GM21576 (cell line): Measurements from ENCODE around the gene MSI2.

Source experiments
- ATAC-seq: cut with Tn5 transposase; IDR thresholded peaks from one replicate; pipeline ENCODE4 v1.9.1; 2021; ENCODE audit warnings: mild to moderate bottlenecking, moderate library complexity; ENCODE audit not compliant: unreplicated experiment

The MSI2 gene

DNA sequence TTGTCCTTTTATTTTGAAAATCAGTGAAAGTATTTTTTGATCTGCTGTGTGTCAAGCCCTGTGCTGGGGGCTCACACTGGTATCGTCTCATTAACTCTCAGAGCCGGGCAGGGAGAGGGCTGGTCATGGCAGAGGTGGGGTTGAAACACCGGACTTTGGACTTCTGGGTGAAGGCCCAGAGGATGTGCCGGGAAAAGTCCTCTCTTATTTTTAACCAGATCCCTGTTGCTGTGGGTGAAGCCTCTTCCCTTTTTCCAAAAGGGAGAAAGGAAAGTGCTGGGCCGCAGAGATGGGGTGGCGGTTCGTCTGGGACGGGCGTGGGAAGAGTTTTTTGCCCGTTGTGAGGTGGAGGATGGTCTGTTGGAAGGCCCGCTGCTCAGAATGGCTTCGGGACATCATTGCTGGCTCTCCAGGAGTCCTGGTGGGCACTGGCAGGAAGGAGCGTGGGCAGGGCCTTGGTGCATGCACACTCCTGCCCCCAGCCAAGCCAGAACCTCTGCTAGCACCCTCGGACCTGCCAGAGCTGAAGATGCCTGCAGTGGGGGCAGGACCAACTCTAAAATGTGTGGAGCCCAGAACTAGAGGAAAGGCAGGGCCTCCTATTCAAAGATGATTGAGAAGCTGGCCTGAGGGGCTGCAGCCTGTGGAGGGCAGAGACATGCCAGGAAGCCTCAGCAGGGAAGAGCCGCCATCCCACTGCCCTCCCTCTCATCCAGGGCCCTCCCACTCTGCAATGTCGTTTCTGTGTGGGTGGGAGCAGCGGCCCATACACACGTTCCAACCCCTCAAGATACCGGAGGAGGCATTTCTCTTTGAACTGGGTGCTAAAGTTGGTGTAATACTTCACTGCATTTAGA lies 275.6 kb downstream of the MSI2 start:
- no peak for ATAC-seq

DNA sequence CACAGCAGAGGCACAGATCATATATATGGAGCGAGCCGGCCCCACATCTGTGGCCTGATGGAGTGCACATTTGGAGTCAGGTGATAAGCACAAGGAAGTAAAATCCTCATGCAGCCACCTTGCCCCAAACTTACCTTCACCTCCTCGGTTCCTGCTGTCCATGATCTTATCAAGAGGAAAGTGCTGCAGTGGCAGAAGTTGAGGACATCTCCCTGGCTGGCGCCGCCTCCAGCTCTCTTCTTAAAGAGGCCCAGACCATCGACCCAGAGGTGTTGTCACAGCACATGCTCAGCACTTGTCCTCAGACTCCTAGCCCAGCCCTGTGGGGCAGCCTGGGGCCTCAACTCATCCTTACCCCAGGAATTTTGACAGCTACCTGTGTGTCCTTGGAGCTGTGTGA lies 276.2 kb downstream of the MSI2 start:
- ATAC-seq: no peak

DNA sequence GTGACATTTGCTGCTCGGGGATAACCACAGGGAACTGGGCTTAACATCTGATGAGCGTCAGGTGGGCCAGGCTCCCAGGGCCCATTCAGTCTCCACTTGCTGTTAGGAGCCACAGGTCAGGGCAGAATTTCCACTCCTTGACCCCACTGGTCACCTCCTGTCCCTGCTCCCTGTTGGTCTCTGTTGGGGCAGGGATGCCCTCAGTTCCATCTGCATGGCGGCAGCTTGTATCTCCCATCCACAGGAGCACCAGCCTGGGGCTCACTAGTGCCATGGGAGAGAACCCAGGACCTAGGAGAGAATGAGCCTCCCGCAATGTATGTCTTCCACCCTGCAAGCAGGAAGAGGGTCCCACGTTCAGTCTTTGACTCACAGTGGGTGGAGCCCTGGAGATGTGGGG lies 276.6 kb downstream of the MSI2 start:
- ATAC-seq: no peak

DNA sequence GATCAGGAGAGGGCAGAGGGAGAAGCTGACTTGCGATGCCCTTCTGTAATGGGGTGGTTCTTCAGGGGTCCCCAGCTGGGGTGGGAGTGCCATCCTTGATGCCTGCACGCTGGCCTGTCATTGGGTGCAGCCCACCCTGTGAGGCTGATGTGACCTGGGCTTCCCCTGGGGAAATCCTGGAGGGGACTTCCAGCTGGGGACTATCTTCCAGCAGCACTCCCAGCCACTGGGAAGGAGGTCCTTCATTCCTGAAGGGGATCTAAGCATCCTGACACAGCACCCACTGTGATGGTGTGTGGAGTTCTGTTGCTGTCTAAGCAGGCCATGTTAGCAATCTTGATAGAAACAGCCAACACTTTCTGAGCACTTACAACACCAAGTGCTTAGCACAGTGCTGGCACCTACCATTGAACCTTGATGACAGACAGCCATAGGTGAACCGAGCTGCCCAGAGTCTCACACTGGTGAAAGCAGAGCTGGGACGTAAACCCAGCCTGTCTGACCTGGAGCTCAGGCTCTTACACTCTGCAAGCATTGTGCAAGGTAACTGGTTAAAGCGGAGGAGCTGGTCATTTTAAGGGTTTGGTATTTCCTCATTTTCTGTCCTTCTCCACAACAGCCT lies 277.5 kb downstream of the MSI2 start:
- no peak for ATAC-seq

DNA sequence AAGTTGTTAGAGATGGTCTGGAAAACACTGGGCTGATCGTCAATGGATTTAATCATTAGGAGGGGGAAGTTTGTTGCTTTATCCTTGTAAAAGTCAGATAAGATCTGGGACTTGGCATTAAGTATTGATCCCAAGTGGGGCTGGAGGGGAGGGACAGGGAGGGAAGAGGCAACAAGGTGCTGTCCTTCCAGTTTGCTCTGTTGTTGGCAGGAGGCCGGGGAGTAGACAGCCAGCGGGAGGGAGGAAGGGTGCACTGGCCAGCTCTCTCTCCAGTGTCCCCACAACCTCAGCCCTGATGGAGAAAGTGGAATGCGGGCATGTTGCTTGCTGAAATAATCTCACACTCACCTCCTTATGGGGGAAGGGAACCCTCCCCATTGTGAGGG lies 278.5 kb downstream of the MSI2 start:
- ATAC-seq: no peak

DNA sequence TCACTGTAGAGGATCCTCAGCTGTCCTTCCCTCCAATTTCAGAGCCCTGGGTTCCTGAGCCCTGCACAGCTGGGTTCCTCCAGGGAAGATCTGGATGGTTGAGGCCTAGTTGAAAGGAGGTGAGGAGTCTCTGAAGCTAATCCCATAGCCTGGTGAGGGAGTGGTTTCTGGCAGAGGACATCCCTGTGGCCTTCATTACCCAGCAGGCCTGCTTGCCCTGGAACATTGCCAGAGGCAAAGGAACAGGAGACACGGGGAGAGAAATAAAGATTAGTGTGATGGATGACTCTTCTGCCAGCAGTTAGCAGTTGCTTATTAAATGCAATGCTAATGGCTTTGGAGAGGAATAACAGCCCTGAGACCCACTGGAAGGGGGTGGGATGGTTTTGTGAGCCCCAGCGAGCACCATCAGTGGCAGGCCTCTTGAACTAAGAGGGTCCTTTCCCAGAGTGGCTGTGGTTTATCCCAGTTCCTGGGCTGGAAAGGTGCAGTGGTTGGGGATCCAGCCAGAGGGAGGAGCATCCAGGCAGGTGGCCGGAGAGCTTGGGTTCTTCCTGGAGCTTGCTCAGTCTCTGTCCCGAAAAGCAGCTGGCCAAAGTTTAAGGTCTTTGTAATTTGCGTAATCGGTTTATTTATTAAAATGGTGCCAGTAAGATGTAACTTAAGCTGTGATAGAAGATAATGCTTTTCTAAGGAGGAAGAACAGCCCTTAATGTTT lies 279.1 kb downstream of the MSI2 start:
- ATAC-seq: no peak

DNA sequence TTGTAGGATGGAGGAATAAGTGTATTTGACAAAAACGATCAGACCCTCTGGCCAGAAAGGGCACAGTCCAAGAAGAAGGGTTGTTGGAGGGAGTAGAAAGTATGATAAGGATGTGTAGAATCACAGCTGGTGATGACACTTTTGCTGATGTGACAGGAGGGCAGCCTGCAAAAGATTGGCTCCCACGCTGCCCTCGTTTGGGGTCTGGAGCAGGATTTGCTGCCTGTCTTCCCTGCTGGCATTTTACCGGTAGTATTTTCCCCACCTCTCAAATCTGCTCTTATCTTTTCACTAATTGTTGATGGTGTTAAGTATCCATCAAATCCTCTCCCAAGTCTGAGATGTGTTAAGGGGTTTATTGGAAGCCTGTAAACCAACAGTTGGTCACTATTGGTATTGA lies 280.0 kb downstream of the MSI2 start:
- no peak for ATAC-seq

DNA sequence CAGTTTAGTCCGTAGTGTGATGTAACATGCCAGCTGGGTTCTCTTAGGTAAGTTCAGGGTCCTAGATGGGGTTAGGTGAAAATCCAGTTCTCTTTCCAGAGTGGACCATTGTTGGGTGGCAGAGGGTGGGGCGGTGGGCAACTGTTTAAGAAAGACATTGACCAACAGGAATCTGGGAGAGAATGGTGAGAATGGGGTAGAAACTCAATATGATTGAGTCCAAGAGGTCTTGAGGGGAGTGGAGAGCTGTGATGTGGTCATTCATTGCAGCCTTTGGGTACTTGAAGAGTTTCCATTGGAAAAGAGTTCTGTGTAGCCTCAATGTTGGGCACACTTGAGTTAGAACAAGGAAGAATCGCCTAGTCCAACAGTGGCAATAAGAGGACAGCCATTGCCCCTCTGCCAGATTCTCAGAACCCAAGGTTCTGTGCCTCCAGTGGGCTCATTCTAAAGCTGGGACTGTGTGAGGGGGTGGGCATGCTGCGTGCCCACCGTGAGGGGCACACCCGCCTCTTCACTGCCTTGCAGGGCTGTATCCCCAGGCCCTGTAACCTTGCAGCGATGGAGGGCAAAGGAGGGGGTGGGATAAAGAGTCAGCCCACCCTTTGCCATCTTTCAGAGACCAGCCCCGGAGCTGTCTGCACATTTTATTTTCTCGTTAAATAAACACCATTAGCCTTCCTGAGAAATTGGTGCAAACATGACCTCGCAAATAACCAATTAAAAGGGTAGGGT lies 280.6 kb downstream of the MSI2 start:
- no peak for ATAC-seq

DNA sequence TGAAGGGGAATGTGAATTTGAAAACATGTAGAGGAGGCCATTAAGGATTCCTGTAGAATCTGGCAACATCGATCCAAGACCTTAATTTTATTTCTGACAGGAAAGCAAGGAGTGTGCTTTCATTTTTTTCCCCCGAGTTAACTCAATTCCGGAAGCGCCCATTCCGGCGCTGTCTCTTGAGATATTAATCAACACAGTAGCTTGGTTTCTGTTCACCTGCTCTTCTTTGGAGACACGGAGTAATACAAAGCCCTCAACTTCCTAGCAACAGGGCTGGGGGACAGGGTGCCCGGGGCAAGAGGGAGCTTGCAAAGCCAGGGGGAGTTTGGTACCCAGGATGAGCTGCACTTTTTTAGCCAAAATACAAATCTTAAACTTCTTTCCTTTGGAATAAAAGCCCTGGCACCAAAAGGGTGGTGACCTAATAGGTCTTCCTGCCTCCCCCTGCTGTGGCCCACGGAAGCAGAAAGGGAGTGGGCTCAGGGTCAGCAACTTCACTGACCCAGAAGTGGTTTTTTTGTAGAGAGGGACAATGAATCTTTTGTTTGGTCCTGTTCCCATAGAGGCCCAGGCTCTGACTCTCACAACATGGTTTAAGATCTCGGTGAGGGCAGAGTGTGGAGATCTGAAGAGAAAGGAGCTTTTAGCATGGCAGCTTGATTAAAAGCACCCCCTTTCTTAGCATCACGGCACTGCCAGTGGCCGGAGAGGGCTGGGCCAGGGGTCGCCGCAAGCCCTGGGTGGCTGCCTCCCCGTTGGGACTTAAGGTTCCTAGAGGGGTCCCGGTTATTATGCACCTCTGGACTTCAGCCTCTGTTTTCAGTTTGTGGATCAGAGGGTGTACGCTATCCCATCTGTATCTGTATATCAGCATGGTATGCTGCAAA lies 281.4 kb downstream of the MSI2 start:
- no peak for ATAC-seq

DNA sequence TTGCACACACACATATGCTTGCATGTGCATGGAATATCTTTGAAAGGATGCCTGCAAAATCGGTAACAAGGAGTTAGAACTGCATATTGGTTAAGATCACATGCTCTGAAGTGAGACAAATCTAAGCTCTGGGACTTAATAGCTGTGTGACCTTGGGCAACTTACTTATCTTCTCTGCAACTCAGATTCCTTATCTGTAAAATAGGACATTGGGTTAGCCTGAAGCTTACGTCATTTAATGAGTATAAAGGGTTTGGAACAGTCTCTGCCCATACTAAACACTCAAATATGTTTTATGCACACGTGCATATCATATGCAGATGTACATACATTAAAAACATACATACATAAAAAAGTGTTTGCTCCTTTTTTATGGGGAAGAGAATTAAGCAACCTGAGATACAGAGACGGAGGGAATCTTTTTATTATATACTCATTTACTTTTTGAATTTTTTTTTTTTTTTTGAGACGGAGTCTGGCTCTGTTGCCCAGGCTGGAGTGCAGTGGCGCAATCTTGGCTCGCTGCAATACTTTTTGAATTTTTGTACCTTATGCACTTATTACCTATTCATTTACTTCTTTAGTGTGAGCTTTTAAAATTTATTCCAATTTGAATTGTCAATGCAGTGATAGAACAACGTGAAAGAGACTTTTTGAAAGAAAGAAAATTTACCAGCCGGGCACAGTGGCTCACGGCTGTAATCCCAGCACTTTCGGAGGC lies 282.6 kb downstream of the MSI2 start:
- no peak for ATAC-seq

DNA sequence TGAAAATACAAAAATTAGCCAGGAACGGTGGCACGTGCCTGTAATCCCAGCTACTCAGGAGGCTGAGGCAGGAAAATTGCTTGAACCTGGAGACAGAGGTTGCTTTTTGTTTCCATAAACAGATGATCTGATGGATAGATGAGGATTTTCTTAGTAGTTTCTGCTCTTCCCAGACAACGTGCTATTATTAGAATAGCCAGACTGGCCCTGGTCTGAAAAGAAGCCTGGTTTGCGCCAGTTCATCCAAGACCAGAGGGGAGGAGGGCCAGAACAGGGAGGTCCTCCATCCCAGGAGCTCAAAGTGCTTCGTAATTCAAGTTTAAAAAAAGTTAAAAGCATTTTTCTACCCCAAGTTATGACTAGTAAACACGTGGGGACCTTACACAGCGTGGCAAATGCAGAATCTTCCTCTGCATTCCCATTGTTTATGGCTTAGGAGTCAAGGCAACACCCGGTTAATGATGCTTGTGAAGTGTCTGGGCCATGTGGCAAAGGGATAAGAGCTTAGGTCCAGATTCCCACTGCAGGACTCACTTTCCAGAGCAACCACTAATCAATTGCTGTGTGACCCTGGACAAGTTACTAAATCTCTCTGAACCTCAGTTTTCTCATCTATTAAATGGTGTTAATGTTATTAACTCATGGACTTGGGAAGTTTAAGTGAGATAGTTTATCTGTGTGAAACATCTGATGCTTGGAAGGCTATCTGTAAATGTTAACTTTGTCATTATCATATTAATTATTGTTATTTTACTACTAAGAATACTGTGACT lies 283.4 kb downstream of the MSI2 start:
- ATAC-seq: no peak

DNA sequence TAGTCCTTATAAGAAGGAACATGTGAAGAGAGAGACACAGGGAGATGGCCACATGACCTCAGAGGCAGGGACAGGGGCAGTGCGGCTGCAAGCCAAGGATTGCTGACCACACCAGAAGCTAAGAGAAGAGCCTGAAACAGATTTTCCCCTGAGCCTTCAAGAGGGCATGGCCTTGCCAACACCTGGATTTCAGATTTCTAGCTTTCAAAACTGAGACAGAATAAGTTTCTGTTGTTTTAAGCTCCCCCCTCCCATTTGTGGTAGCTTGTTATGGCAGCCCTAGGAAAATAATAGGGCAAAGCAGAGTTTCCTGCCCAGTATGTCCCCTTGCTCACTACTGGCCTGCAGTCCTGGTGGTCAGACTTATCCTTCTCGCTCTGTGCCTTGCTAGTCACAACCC lies 284.3 kb downstream of the MSI2 start:
- no peak for ATAC-seq

DNA sequence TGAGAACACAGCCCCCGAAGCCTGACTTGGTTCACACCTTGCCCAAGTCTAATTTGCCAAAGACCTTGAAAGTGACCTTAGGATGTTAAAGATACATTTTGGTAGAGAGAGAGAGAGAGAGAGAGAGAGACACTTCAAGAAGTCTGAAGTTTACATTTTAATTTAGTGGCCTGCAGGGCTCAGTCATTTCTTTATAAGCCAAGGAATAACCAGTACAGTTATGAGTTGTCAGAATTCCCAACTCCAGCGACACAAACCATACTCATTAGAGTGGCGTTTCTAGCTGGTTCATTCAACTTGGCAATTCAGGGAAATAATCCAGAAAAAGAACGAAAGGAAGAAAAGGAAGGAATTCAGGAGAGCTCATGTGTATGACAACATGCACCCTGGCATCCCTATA lies 284.7 kb downstream of the MSI2 start:
- ATAC-seq: no peak

DNA sequence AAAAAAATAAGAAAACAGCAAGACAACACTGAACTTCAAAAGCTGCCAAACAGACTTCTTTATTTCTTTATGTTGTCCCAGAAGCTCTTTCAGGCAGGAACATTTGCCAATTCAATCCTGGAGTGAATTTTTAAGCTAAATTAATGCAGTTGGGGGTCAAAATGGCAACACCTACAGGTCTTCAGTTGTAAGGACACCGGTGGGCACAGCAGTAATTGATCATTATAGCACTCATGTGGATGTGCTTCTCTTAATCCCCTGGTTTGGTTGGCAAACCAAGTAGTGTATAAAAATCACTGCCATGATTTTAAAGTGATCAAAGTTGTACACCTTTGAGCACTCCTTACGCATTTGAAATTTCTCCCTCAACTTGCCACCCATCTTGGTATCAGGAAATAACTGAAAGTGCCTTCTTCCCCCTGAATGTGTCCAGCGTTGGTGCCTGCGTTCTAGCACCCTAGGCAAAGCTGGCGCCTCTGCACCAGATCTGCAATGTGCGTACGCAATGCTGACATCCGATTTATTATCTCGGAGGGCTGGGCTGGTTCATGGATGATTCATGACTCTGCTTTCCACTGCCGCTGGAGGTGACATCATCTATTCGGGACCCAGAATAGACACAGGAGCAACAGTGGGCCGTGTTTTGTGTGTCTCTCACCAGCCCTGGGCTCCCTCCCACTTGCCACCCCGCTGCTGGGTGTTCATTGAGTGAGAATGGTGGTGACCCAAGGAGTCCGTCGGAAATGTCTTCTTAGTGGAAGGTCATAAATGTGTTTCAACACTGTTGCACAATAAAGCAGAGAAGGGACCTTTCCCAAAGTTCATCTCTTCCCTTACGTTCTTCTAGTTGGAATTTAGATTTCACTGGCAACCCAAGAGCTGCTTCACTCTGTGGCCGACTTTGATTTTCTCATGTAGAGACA lies 285.4 kb downstream of the MSI2 start:
- ATAC-seq: no peak

DNA sequence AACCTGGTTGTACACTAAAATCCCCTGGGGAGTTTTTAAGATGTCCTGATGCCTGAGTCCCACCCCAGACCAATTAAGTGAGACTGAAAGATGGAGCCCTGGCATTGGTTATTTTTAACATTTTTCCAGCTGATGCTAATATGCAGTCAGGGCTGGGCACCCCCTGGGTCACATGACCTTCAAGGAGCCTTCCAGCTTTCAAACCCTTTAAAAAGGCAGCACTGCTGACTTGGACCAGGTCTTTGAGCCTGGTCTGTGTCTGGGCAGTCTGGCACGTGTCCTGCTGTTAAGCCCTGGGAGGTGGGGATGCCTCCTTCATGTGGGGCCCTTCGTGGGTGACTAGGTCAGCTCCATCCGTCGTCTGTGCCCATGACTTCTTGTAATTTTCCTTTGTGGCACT lies 286.2 kb downstream of the MSI2 start:
- no peak for ATAC-seq

DNA sequence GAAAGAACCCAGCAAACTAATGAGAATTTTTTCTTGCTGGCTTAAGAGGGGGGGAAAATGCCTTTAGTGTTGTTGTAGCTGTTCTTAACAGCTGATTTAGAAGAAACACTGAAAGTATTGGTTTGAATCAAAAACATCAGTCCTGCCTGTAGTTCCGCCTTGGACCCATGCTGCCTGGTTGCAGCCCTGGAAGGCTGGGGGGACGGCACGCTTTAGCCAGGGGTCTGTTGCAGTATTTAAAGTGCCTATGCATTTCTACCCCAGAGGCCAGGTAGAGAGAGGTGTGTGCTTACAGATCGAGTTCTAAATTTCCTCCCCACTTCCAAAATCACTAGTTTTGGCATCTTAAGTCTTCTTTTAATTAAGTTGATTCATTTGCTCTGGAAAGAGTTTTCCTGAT lies 286.9 kb downstream of the MSI2 start:
- ATAC-seq: no peak

DNA sequence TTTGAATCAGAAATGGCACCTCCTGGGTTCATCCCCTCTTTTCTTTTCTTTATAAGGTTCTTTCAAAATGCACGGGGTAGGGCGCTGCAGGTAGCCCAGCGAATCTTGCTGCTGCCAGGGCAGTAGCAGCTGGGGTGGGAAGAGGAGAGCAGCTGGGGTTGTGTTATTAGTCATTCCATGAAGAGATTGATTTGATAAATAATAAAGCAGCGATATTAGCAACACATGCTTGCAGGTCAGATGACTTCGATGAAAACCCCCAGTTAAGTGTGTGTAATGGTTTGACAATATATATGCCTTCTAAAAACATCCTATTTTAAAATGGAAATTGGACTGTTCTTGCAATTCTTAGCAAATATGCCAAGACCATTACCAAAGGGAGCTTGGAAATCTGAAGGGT lies 288.1 kb downstream of the MSI2 start:
- ATAC-seq: no peak
